NCI-H446 treated with DMSO at 0.1 percent for 48 hours (cell line): ENCODE results near the gene CDH6.

ENCODE experiments used
- DNase-seq: peaks from one replicate; lab custom pipeline; 2025; lab: John Stamatoyannopoulos, UW

CDH6 gene

GRCh38 chr5:31204958-31205357 is 11.5 kb downstream of the CDH6 start:
- no peak for DNase-seq

- DNase-seq = no peak
Measured at GRCh38 chr5:31208043-31208442, 14.6 kb downstream of the CDH6 start.

- DNase-seq = no peak
Measured at GRCh38 chr5:31209334-31209733, 15.8 kb downstream of the CDH6 start.

GRCh38 chr5:31211098-31211497 is 17.6 kb downstream of the CDH6 start:
- no peak for DNase-seq

GRCh38 chr5:31213257-31213656 is 19.8 kb downstream of the CDH6 start:
- no peak for DNase-seq

- DNase-seq = no peak
Measured at GRCh38 chr5:31213705-31214121, 20.2 kb downstream of the CDH6 start.

GRCh38 chr5:31214229-31214628 is 20.7 kb downstream of the CDH6 start:
- DNase-seq = no peak

- DNase-seq = no peak
Measured at GRCh38 chr5:31215236-31215635, 21.8 kb downstream of the CDH6 start.

GRCh38 chr5:31217446-31217845 is 24.0 kb downstream of the CDH6 start:
- no peak for DNase-seq

- DNase-seq = no peak
Measured at GRCh38 chr5:31218978-31219377, 25.5 kb downstream of the CDH6 start.

GRCh38 chr5:31221001-31221400 is 27.5 kb downstream of the CDH6 start:
- no peak for DNase-seq

GRCh38 chr5:31225118-31225517 is 31.6 kb downstream of the CDH6 start:
- no peak for DNase-seq

GRCh38 chr5:31225613-31226012 is 32.1 kb downstream of the CDH6 start:
- DNase-seq = no peak

GRCh38 chr5:31226651-31227050 is 33.2 kb downstream of the CDH6 start:
- DNase-seq = no peak

GRCh38 chr5:31229266-31229665 is 35.8 kb downstream of the CDH6 start:
- no peak for DNase-seq

- DNase-seq = no peak
Measured at GRCh38 chr5:31231177-31231838, 37.8 kb downstream of the CDH6 start.

- DNase-seq = peak; percentile 31
Measured at GRCh38 chr5:31232273-31232888, 38.9 kb downstream of the CDH6 start.

- no peak for DNase-seq
Measured at GRCh38 chr5:31235381-31235780, 41.9 kb downstream of the CDH6 start.

GRCh38 chr5:31236339-31236738 is 42.9 kb downstream of the CDH6 start:
- DNase-seq = no peak

GRCh38 chr5:31237174-31237573 is 43.7 kb downstream of the CDH6 start:
- no peak for DNase-seq

GRCh38 chr5:31238497-31238896 is 45.0 kb downstream of the CDH6 start:
- DNase-seq = no peak

- no peak for DNase-seq
Measured at GRCh38 chr5:31244921-31245320, 51.4 kb downstream of the CDH6 start.

- no peak for DNase-seq
Measured at GRCh38 chr5:31247381-31247780, 53.9 kb downstream of the CDH6 start.

GRCh38 chr5:31250201-31250600 is 56.7 kb downstream of the CDH6 start:
- DNase-seq = no peak
